Liver (tissue), 3 donors: ENCODE data around the gene GPI.

Experiments used
- ATF3 ChIP-seq: IDR thresholded peaks from 2 replicates; pipeline ENCODE4 v1.6.1; 2016; ENCODE audit warnings: antibody characterized with exemption
- EGR1 ChIP-seq, 2 donors: IDR thresholded peaks; 2 replicates each; pipeline ENCODE4 v1.6.1; 2016 to 2018; ENCODE audit warnings: antibody characterized with exemption in 2 of 2, low read depth in 2 of 2
- HNF4G ChIP-seq: IDR thresholded peaks from 2 replicates; pipeline ENCODE4 v1.6.1; 2016; ENCODE audit warnings: antibody characterized with exemption
- JUND ChIP-seq, 2 donors: IDR thresholded peaks; 2 replicates each; pipeline ENCODE4 v1.6.1; 2016; ENCODE audit warnings: antibody characterized with exemption in 2 of 2
- NR2F2 ChIP-seq: IDR thresholded peaks from 2 replicates; pipeline ENCODE4 v1.6.1; 2016; ENCODE audit warnings: antibody characterized with exemption
- SP1 ChIP-seq: IDR thresholded peaks from 2 replicates; pipeline ENCODE4 v1.6.1; 2018; ENCODE audit warnings: antibody characterized with exemption, mild to moderate bottlenecking
- TAF1 ChIP-seq: conservative IDR thresholded peaks from 2 replicates; pipeline ENCODE4 v1.6.1; 2016; ENCODE audit warnings: antibody characterized with exemption, mild to moderate bottlenecking
- YY1 ChIP-seq: IDR thresholded peaks from 2 replicates; pipeline ENCODE4 v1.6.1; 2016; ENCODE audit warnings: antibody characterized with exemption, mild to moderate bottlenecking
- ZBTB33 ChIP-seq: IDR thresholded peaks from 2 replicates; pipeline ENCODE4 v1.6.1; 2016; ENCODE audit warnings: antibody characterized with exemption
- TF ChIP-seq, protein P1 (sequence below): fragments of 150-350 bp; IDR thresholded peaks from 2 replicates; pipeline ENCODE4 v1.5.1; 2017; ENCODE audit warnings: improper control_type of control experiment, low read depth, low read length; ENCODE audit not compliant: missing input control
- TF ChIP-seq, protein P2 (sequence below): IDR thresholded peaks from 2 replicates; pipeline ENCODE4 v1.6.1; 2016; ENCODE audit warnings: antibody characterized with exemption
- TF ChIP-seq, protein P3 (sequence below): IDR thresholded peaks from 2 replicates; pipeline ENCODE4 v1.6.1; 2016; ENCODE audit warnings: antibody characterized with exemption, mild to moderate bottlenecking
- donor health status: healthy.
- donor health status: healthy.

GRCh38 chr19:34321735-34322134 is 43.3 kb upstream of the GPI start:
- TF ChIP-seq JUND (IDR thresholded peaks at IDR 0.05) (no peak), ZBTB33 (no peak), TAF1 (no peak), YY1 (no peak), EGR1 (IDR thresholded peaks at IDR 0.05; ENCODE audit: low read depth in 2 of 2) (no peak), ATF3 (no peak), NR2F2 (no peak), SP1 (no peak), HNF4G (no peak)
- TF ChIP-seq, protein P1, sequence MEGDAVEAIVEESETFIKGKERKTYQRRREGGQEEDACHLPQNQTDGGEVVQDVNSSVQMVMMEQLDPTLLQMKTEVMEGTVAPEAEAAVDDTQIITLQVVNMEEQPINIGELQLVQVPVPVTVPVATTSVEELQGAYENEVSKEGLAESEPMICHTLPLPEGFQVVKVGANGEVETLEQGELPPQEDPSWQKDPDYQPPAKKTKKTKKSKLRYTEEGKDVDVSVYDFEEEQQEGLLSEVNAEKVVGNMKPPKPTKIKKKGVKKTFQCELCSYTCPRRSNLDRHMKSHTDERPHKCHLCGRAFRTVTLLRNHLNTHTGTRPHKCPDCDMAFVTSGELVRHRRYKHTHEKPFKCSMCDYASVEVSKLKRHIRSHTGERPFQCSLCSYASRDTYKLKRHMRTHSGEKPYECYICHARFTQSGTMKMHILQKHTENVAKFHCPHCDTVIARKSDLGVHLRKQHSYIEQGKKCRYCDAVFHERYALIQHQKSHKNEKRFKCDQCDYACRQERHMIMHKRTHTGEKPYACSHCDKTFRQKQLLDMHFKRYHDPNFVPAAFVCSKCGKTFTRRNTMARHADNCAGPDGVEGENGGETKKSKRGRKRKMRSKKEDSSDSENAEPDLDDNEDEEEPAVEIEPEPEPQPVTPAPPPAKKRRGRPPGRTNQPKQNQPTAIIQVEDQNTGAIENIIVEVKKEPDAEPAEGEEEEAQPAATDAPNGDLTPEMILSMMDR: no peak
- TF ChIP-seq, protein P2, sequence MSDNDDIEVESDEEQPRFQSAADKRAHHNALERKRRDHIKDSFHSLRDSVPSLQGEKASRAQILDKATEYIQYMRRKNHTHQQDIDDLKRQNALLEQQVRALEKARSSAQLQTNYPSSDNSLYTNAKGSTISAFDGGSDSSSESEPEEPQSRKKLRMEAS: no peak
- TF ChIP-seq, protein P3, sequence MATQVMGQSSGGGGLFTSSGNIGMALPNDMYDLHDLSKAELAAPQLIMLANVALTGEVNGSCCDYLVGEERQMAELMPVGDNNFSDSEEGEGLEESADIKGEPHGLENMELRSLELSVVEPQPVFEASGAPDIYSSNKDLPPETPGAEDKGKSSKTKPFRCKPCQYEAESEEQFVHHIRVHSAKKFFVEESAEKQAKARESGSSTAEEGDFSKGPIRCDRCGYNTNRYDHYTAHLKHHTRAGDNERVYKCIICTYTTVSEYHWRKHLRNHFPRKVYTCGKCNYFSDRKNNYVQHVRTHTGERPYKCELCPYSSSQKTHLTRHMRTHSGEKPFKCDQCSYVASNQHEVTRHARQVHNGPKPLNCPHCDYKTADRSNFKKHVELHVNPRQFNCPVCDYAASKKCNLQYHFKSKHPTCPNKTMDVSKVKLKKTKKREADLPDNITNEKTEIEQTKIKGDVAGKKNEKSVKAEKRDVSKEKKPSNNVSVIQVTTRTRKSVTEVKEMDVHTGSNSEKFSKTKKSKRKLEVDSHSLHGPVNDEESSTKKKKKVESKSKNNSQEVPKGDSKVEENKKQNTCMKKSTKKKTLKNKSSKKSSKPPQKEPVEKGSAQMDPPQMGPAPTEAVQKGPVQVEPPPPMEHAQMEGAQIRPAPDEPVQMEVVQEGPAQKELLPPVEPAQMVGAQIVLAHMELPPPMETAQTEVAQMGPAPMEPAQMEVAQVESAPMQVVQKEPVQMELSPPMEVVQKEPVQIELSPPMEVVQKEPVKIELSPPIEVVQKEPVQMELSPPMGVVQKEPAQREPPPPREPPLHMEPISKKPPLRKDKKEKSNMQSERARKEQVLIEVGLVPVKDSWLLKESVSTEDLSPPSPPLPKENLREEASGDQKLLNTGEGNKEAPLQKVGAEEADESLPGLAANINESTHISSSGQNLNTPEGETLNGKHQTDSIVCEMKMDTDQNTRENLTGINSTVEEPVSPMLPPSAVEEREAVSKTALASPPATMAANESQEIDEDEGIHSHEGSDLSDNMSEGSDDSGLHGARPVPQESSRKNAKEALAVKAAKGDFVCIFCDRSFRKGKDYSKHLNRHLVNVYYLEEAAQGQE: no peak
